Stimulated activated naive CD8-positive, alpha-beta T cell treated with anti-CD3 and anti-CD28 coated beads, Interleukin-15, Interleukin-2, amounts not matched to agents 100 ng/mL and 50 ng/mL, for 24 hours (primary cell): ENCODE results near the gene CLK4.

Source experiments
- H3K27ac Mint-ChIP-seq: one replicate; pipeline ENCODE4 v1.8.0; 2021; ENCODE audit warnings: mild to moderate bottlenecking, mixed read lengths
- H3K27me3 Mint-ChIP-seq: one replicate; pipeline ENCODE4 v1.8.0; 2021; ENCODE audit warnings: mixed read lengths
- H3K36me3 Mint-ChIP-seq: one replicate; pipeline ENCODE4 v1.8.0; 2021; ENCODE audit warnings: low read depth, mixed read lengths
- H3K4me1 Mint-ChIP-seq: one replicate; pipeline ENCODE4 v1.8.0; 2021; ENCODE audit warnings: low read depth, mixed read lengths
- H3K4me3 Mint-ChIP-seq: one replicate; pipeline ENCODE4 v1.8.0; 2021; ENCODE audit warnings: mild to moderate bottlenecking, mixed read lengths
- H3K9me3 Mint-ChIP-seq: one replicate; pipeline ENCODE4 v1.8.0; 2021; ENCODE audit warnings: mixed read lengths

CLK4 gene

DNA sequence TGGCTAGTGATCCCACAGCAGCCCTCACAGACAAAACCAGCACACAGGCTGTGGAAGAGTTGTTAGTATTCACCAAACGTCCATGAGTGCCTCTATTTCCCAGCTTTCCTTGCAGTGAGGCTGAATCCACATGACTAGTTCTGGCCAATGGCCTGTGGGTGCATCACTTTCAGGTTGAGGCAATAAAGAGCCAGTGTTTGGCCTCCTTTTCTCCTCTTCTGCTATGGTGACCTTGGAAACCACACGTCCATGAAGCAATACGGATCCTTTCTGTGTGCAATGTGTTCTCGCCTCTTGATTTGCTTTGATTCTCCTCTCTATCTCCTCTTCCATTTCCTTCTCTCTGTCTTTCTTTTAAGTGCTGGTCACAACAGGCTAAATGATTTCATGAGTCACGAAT is 23.4 kb upstream of the CLK4 start:
- Mint-ChIP-seq H3K4me3 (no peak overlapping the region), H3K27me3 (peaks cover 3% of the 10 kb centered on the region), H3K4me1 (no peaks in the 10 kb centered on the region), H3K27ac (no peak overlapping the region), H3K36me3 (no peaks in the 10 kb centered on the region), H3K9me3 (peaks cover 6% of the 10 kb centered on the region)

DNA sequence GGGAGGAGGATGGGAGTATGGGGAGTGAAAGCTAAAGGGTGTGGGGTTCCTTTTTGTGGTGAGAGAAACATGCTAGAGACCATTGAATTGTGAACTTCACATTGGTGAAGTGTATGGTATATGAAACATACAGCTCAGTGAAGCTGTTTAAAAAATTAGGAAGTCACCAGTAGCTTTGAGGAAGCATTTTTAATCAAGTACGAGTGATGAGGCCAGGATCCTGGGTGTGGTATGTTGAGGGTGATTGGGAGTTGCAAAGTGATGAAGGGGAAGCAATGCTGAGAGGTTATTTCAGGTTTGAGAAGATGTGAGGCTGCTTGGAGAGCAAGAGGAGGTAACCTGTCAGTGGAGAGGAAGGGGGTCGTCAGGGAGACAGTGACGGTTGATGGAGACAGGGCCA is 22.7 kb upstream of the CLK4 start:
- H3K4me3 Mint-ChIP-seq, result no peak overlapping the region
- H3K4me1 Mint-ChIP-seq, result no peaks in the 10 kb centered on the region
- peaks cover 6% of the 10 kb centered on the region for H3K9me3 Mint-ChIP-seq
- no peak overlapping the region for H3K27ac Mint-ChIP-seq
- peaks cover 3% of the 10 kb centered on the region for H3K27me3 Mint-ChIP-seq
- H3K36me3 Mint-ChIP-seq, result no peaks in the 10 kb centered on the region

DNA sequence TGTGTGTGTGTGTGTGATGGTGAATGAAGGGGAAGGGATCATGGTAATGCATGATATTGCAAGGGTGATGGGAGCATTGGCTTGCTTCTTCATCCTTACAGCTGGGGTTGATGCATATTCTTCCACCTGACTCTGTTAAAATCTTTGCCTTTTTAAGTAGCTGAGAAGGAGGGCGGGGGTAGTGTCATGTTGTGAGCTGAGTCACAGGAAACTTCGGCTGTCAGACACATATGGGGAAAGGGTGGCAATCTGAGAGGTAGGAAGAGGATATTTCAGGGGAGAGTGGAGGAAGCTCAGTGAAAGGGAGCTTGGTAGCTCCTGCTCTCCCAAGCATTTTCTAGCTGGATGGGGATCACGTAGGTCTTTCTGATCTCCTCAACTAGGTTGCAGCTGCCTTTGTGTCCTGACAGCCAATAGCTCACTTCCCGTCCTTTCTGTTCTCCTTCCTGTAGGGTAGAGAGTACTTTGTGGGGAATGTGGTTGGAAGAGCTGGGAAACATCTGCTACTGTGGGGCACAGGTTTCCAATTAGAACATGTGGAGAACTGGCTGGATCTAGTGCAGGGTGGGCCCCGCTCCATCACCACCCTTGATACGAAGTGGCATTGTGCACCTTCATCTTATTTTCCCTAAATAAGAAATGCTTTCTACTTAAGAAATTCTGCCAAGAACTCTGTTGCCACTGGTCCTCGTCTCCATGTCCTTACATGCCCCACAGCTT is 18.1 kb upstream of the CLK4 start:
- H3K27ac Mint-ChIP-seq, result peak overlapping the region; percentile 13
- no peak overlapping the region for H3K4me3 Mint-ChIP-seq
- no peaks in the 10 kb centered on the region for H3K4me1 Mint-ChIP-seq
- H3K27me3 Mint-ChIP-seq, result peaks cover 3% of the 10 kb centered on the region
- H3K36me3 Mint-ChIP-seq, result no peaks in the 10 kb centered on the region
- H3K9me3 Mint-ChIP-seq, result peaks cover 6% of the 10 kb centered on the region

DNA sequence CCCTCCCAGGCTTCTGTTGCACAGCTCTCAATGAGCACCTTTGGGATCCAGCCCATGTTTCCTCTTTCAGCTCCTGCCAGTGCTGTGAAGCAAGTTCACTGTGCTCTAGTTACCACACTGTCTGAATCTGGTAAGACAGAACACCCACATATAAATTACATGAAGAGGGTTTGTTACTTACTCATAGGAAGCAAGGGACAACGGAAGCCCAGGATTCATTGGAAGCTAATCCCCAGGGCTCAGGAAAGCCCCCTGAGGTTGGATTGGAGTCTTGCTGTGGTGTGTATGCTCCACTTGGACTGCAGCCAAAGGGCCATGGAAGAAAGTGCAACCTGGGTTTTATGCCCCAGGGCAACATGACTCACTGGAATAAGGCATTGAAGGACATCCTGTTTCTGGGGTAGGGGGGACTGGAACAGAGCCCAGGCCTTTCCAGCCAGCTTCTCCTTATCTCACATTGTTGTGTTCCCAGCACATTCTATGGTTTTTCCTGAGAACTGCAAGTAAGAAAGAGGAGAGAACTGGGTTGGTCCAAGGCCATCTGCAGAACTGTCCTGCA is 15.6 kb upstream of the CLK4 start:
- no peaks in the 10 kb centered on the region for H3K27me3 Mint-ChIP-seq
- H3K36me3 Mint-ChIP-seq, result no peaks in the 10 kb centered on the region

DNA sequence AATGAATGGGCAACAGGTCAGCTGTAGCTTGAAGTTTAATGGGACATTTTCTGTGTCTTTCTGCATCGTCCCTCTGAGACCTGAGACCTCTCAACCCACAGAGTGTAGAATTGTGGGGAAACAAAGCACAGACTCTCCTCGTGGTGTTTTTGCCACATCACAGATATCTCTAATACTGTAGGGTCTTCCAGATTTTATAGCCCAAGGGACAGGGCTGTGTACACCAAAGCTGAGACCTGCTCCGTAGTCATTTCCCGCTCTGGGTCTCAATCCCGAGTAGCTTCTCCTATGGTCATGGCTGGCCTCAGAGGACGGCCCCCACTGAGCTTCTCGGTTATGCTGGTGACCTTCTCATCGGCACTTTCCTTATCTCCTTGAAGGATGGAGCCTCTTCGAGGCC is 14.9 kb upstream of the CLK4 start:
- Mint-ChIP-seq H3K4me3 (no peak overlapping the region), H3K4me1 (peaks cover 3% of the 10 kb centered on the region), H3K27me3 (no peaks in the 10 kb centered on the region), H3K36me3 (no peaks in the 10 kb centered on the region), H3K9me3 (no peaks in the 10 kb centered on the region), H3K27ac (no peak overlapping the region)

More for the DNA sequence above, 15.6 kb upstream of the CLK4 start:
- Mint-ChIP-seq H3K27ac (no peak overlapping the region), H3K9me3 (no peaks in the 10 kb centered on the region), H3K4me3 (no peak overlapping the region), H3K4me1 (peaks cover 2% of the 10 kb centered on the region)

DNA sequence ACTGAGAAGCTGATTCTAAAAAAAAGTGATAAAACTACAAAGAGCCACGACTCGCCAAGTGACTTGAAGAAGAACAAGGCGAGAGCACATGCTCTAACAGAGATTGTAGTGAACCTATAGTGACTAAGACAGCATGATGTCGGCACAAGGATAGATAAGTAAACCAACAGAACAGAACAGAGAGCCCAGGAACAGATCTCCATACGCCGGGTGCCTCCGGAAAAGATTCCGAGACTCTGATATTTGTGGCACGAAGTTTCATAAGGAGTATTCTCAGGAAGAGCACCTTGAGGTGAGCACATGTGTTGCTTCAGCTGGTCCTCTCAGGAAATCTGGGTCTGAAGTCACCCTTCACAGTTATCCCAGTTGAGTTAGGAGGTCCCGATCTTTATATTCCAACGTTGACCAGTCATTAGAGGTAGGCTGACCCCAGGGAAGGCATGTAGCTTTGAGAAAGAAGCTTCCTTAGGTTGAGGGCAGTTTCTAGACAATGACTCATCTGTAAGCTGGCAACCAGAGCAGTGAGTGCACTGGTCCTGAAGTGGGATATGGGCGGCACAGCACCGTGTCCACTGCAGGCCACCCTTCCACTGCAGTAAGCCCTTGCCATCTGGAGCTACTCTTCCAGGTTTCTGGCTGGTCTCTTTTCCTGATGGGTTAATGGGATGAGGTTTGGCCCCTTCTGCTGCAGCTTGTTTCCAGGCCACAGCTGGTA is 13.6 kb upstream of the CLK4 start:
- no peaks in the 10 kb centered on the region for H3K9me3 Mint-ChIP-seq
- no peak overlapping the region for H3K4me3 Mint-ChIP-seq
- no peaks in the 10 kb centered on the region for H3K36me3 Mint-ChIP-seq
- no peak overlapping the region for H3K27ac Mint-ChIP-seq
- H3K27me3 Mint-ChIP-seq, result no peaks in the 10 kb centered on the region
- peaks cover 3% of the 10 kb centered on the region for H3K4me1 Mint-ChIP-seq

DNA sequence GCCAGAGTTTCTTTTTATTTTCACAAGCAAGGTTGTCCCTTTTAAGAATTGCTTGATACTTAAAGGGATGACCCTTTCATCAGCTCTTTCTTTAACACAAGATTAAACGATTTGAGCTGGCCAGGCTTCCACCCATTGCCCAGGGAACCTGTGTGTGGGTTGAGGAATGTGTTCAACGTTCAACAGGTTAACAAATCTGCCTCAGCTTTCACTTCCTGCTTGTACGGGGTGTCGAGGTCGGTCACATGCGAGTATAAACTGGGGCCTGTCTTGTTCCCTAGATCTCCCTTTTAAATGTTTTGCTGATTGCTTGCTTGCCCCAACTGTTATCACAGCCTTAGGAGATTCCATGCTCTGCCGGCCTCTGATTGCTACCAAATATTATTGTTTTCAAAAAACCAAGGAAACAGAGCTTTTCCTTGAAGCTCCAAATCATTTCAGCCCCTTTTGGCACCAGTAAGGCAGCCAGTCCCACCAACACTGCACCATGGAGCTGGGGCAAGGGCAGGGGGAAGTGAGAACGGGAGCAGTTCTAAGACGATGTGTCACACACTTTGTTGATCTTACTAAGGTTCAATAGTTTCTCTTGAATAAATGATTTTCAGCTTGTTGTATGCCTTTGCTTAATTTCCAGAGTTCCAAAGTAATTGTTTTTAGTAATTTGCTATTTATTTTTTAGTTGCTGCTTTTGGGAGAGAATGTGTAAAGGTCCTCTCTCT is 10.7 kb upstream of the CLK4 start:
- no peak overlapping the region for H3K4me3 Mint-ChIP-seq
- H3K36me3 Mint-ChIP-seq, result no peaks in the 10 kb centered on the region
- peaks cover 4% of the 10 kb centered on the region for H3K27me3 Mint-ChIP-seq
- peaks cover 3% of the 10 kb centered on the region for H3K4me1 Mint-ChIP-seq
- H3K9me3 Mint-ChIP-seq, result no peaks in the 10 kb centered on the region
- no peak overlapping the region for H3K27ac Mint-ChIP-seq

DNA sequence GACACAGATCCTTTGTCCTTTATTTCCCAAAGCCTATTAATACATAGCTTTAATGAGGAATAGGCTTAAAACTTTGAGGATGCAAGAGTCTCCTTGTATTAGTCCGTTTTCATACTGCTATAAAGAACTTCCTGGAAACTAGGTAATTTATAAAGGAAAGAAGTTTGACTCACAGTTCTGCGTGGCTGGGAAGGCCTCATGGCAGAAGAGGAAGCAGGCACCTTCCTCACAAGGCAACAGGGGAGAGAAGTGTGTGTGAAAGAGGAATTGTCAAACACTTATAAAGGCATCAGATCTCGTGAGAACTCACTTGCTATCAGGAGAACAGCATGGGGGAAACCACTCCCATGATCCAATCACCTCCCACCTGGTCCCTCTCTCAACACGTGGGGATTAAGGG is 5.4 kb upstream of the CLK4 start:
- H3K4me1 Mint-ChIP-seq, result peaks cover 2% of the 10 kb centered on the region
- H3K4me3 Mint-ChIP-seq, result no peak overlapping the region
- H3K36me3 Mint-ChIP-seq, result no peaks in the 10 kb centered on the region
- no peaks in the 10 kb centered on the region for H3K9me3 Mint-ChIP-seq
- no peak overlapping the region for H3K27ac Mint-ChIP-seq
- peaks cover 4% of the 10 kb centered on the region for H3K27me3 Mint-ChIP-seq

DNA sequence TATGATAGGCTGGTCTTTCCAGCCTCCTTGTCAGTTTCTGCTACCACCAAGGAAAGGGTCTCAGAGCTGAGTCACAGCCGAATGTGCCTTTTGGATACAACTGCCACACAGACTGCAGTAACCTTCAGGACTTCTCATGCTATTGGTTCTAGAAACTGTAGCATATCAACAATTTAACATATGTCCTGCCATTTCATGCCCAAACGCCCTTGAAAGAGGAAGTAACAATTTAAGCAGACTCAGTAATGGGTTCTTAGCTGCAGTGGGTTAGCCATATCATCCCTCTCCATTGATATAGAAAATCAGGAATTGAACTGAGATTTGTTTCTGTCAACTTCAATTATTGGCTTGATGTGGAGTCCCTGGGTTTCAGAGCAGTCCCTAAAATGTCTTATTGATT is 4.1 kb upstream of the CLK4 start:
- H3K4me1 Mint-ChIP-seq, result peaks cover 3% of the 10 kb centered on the region
- H3K9me3 Mint-ChIP-seq, result no peaks in the 10 kb centered on the region
- no peak overlapping the region for H3K27ac Mint-ChIP-seq
- H3K4me3 Mint-ChIP-seq, result no peak overlapping the region
- H3K36me3 Mint-ChIP-seq, result peaks cover 1% of the 10 kb centered on the region
- peaks cover 4% of the 10 kb centered on the region for H3K27me3 Mint-ChIP-seq

DNA sequence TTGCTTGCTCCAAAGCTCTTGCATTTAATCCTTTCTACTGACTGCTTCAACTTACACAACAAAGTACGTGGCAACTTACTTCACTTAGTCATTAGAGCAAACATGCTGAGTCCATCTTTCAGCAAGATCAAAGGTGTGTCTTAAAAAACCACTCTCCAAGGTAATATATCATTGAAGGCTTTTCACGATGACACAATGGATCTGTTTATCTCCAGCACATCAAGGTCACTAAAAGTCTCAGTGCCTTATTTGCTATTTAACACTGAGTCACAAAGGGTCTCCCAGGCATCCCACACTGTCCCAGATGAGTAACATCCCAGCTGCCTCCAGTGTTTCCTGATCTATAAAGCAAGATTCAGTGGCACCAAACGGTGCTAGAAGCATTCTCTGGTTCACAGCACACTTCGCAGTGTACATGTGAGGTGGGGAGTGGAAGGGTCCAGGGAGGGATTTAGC is 3.7 kb upstream of the CLK4 start:
- H3K27me3 Mint-ChIP-seq, result peaks cover 4% of the 10 kb centered on the region
- peaks cover 6% of the 10 kb centered on the region for H3K36me3 Mint-ChIP-seq
- H3K27ac Mint-ChIP-seq, result no peak overlapping the region
- no peak overlapping the region for H3K4me3 Mint-ChIP-seq
- no peaks in the 10 kb centered on the region for H3K9me3 Mint-ChIP-seq
- peaks cover 7% of the 10 kb centered on the region for H3K4me1 Mint-ChIP-seq

DNA sequence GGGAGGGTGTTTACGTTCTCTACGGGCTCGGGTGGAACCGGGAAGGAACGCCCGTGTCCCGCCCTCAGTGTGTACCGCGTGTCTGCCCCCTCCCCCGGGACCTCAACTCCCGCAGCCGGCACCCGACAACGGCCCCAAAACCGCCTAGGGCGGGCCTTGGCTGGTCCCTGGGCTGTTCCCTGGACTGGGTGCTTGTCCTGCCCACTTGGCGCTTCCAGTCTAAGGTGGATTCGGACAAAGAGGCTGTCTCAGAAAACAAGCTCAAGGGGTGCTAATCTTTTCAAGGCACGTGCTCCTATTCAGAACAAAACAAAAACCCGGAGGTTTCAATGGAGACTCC is 379 bp upstream of the CLK4 start:
- Mint-ChIP-seq H3K36me3 (peaks cover 20% of the 10 kb centered on the region), H3K27me3 (no peaks in the 10 kb centered on the region), H3K4me3 (peak overlapping the region; percentile 56), H3K9me3 (no peaks in the 10 kb centered on the region), H3K27ac (no peak overlapping the region), H3K4me1 (peaks cover 36% of the 10 kb centered on the region)

DNA sequence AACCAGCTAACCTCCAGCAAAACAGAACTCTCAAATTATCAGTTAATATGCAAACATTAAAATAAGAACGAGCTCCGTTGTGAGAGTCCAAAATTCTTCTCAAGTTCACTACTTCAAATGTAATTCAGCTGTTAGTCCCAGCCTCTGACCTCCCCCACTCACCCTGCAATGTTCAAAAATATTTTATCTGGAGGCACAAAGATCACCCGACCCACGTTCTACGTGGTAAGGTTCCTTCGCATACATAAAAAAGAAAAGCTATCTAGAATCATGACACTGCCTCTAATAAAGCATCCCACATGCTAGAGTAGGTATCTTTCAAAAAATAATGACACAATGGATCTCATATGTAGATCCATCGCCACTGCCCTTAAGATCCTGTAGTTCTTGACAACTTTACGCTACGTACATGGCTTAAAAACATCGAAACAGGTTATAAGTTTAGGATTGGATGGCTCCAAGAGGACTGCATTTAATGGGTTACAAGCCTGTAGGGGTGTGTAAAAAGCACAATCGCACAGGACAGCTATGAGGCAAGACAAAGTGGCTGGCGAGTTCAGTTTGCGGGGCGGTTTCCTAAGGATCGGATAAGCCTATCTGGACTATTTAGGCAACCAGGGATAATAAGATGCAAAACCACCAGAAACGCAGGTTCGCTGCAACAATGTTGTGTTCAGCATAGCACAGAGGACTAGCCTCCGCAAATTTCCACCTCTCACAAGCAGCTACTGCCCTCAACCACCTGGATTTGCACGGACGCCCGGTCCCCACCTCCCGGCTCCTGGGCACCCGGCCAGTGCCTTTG is 969 bp downstream of the CLK4 start:
- Mint-ChIP-seq H3K4me1 (peaks cover 42% of the 10 kb centered on the region), H3K27ac (peak overlapping the region; percentile 98), H3K4me3 (peak overlapping the region; percentile 97), H3K9me3 (no peaks in the 10 kb centered on the region), H3K27me3 (no peaks in the 10 kb centered on the region), H3K36me3 (peaks cover 33% of the 10 kb centered on the region)

DNA sequence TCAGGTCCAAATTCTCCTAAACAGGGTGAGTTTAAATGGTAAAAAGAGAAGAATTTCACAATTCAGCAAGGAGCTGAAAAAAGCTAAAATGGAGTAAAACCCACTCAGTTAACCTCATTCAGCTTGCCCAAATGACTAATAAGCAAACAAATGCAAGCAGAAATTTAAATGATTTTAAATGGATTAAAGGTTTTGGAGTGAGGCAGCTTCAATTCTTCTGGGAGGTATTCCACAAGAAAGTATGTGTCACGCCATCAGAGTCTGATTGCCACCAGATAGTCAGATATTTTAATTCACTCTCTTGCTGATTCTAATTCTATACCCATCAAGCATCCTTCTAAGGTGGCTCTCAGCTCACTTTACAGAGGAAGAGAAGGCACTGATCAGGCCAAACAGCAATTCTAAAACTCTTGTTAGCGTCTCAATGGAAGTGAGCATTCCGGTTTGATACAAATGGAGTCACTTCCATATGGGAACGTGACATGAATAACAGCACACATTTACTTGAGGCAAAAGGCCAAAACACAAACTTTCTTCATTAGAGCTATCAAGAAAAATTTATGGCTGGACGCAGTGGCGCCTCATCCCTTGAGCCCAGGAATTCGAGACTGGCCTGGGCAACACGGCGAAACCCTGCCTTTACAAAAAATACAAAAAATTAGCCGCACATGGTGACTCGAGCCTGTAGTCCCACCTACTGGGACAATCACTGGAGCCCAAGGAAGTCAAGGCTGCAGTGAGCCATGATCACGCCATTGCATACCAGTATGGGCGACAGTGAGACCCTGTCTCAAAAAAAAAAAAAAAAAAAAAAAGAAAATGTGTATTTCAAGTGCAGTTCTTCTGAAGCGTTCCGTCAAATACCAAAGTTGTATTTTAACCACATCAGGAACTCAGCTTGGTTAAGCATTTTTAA is 2.0 kb downstream of the CLK4 start:
- no peaks in the 10 kb centered on the region for H3K9me3 Mint-ChIP-seq
- peaks cover 42% of the 10 kb centered on the region for H3K36me3 Mint-ChIP-seq
- H3K4me1 Mint-ChIP-seq, result peaks cover 50% of the 10 kb centered on the region
- H3K27me3 Mint-ChIP-seq, result no peaks in the 10 kb centered on the region
- H3K27ac Mint-ChIP-seq, result peak overlapping the region; percentile 98
- peak overlapping the region; percentile 97 for H3K4me3 Mint-ChIP-seq
